GM18508 (cell line): Measurements from ENCODE around the gene ATP1B2.
"Not testable (repeated sequence)": the region's sequence is repeated elsewhere in the genome, so short reads cannot be mapped to it uniquely, and the experiment has no call there.

Experiments
- ATAC-seq: cut with Tn5 transposase; IDR thresholded peaks from one replicate; pipeline ENCODE4 v1.9.1; 2021; ENCODE audit warnings: moderate number of reproducible peaks; ENCODE audit not compliant: insufficient read depth, unreplicated experiment

The ATP1B2 gene

GRCh38 chr17:7633093-7633492 lies 17.6 kb upstream of the ATP1B2 start:
- no peak for ATAC-seq

- ATAC-seq, result no peak
Measured at GRCh38 chr17:7634384-7634783, 16.3 kb upstream of the ATP1B2 start.

- ATAC-seq, result no peak
Measured at GRCh38 chr17:7636163-7636562, 14.6 kb upstream of the ATP1B2 start.

- ATAC-seq, result no peak
Measured at GRCh38 chr17:7640783-7641182, 9.9 kb upstream of the ATP1B2 start.

- ATAC-seq, result not testable (repeated sequence)
Measured at GRCh38 chr17:7641635-7642034, 9.1 kb upstream of the ATP1B2 start.

GRCh38 chr17:7644775-7645174 lies 6.0 kb upstream of the ATP1B2 start:
- no peak for ATAC-seq

- ATAC-seq, result no peak
Measured at GRCh38 chr17:7646457-7646856, 4.3 kb upstream of the ATP1B2 start.

- no peak for ATAC-seq
Measured at GRCh38 chr17:7647018-7647417, 3.7 kb upstream of the ATP1B2 start.

- no peak for ATAC-seq
Measured at GRCh38 chr17:7651097-7651664, 455 bp downstream of the ATP1B2 start.

- ATAC-seq, result no peak
Measured at GRCh38 chr17:7651665-7652387, 1.1 kb downstream of the ATP1B2 start.

- no peak for ATAC-seq
Measured at GRCh38 chr17:7652388-7653356, 1.9 kb downstream of the ATP1B2 start.

GRCh38 chr17:7654832-7655540 lies 4.3 kb downstream of the ATP1B2 start:
- ATAC-seq, result no peak

GRCh38 chr17:7655541-7655840 lies 4.8 kb downstream of the ATP1B2 start:
- no peak for ATAC-seq

- no peak for ATAC-seq
Measured at GRCh38 chr17:7656958-7657609, 6.4 kb downstream of the ATP1B2 start.

- no peak for ATAC-seq
Measured at GRCh38 chr17:7667656-7668406, 17.1 kb downstream of the ATP1B2 start.

GRCh38 chr17:7668482-7668881 lies 17.8 kb downstream of the ATP1B2 start:
- ATAC-seq, result no peak

- no peak for ATAC-seq
Measured at GRCh38 chr17:7673239-7673638, 22.5 kb downstream of the ATP1B2 start.

GRCh38 chr17:7674934-7675333 lies 24.2 kb downstream of the ATP1B2 start:
- no peak for ATAC-seq

- no peak for ATAC-seq
Measured at GRCh38 chr17:7676533-7676932, 25.8 kb downstream of the ATP1B2 start.
